HUDEP-2 (cell line): ENCODE measurements around the gene TAMALIN.

Experiments used
- DNase-seq, 76 experiments: peaks; one replicate each; lab custom pipeline; 2025; ENCODE audit not compliant: unreplicated experiment in 76 of 76; lab: John Stamatoyannopoulos, UW

The TAMALIN gene

DNA sequence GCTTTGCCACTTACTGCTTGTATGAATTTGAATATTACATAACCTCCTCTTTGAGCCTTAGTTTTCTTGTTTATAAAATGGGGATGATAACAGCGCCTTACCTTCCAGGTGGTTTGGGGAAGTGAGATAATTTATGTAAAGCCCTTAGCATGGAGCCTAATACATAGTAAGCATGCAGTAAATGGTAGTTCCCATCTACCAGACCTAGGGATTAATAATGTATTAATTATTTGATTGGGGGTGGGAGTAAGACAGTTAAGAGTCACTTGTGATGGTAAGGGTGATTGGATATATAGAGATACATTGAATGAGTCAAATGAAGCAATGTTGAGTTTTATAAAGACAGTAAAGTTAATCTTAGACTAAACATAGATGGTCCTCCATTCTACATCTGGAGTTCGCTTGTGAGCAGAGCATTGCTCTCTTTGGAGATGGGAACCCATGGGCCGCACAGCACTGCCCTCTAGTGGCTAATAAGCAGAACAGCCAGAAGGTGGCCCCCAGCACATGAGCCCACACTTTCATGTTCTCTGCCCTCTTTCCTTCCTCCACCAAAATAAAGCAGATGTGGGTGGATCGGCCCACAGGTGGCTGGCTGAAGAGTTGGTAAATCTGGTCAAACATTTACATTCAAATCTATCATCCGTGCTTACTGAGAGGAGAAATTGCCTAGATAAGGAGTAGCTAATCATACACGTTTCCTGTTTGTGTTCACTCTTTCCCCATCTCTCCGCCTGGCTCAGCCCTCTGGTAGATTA lies 26.5 kb upstream of the TAMALIN start:
- DNase-seq: peak in 59 of 76 experiments; percentile 3 to 74 (median 35)

GRCh38 chr12:51980809-51981127 lies 26.0 kb upstream of the TAMALIN start:
- DNase-seq: no peak

DNA sequence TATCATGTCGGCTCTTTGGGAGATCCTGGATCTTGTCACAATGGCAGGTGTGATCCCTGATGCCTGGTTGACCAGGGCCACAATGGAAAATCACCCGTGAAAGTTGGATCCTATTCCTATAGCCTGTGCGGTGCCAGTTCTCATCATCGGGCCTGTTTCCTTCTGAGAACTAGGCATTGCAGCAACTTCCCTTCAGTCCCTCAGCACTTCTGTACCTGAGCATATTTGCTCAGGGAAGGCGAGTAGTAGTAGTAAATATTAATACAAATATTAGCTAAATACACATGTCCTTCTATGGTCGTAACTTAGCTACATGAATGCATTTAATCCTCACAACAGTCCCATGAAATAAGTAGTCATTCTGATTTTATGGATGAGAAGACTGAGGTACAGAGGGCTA lies 22.1 kb upstream of the TAMALIN start:
- DNase-seq: no peak

- no peak for DNase-seq
These were observed 21.5 kb upstream of the TAMALIN start for GRCh38 chr12:51985154-51985835.

GRCh38 chr12:51986834-51987233 lies 19.9 kb upstream of the TAMALIN start:
- no peak for DNase-seq

- DNase-seq: no peak
These were observed 14.5 kb upstream of the TAMALIN start for GRCh38 chr12:51992246-51992645.

GRCh38 chr12:51994539-51994820 lies 12.3 kb upstream of the TAMALIN start:
- DNase-seq: no peak

- DNase-seq: no peak
These were observed 11.8 kb upstream of the TAMALIN start for GRCh38 chr12:51994959-51995358.

DNA sequence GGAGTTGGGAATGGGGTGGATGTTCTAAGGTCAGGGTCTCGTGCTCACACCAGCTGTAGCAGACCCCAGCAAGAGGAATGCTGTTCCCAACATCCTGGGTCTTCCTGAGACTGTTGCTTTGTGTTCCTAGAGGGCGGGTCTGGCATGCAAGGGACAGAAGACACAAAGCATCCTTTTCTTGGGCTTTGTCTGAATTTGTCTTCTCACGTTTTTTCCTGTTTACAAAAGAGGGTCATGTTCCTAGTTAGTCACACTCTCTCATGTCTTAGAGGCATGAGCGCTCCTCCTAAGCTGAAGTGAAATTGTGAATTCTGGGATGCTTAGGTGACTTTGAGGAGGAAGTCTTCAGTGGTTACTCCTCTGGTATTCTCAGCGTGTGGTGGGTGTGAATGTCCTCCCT lies 9.6 kb upstream of the TAMALIN start:
- no peak for DNase-seq

DNA sequence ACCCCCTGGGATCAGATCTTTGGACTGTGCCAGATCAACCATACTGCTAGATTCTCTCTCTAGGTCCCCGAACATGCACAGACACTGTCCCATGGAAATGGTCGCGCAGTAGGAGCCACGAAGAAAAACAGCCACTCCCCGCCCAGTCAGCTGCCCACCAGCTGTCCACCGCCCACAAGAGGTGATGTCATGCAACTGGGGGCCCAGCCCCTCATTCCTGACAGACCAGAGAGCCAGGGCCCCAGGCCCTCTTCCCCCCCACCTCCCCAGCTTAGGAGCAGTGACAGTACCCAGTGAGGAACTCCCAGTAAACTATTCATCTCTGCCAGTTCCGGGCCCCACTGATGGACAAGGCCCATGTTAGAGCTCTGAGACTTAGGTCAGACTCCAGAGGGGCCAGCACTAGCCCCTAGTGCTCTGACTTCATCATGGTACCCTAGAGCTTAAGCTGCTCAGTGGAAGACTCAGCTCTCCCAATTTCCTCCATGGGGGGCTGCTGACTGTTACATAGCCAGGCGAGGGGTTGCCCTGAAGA lies 3.7 kb upstream of the TAMALIN start:
- DNase-seq: no peak

- no peak for DNase-seq
These were observed 3.2 kb upstream of the TAMALIN start for GRCh38 chr12:52003591-52003990.

- DNase-seq: peak in 8 of 76 experiments; percentile 6 to 18 (median 10)
These were observed 2.6 kb upstream of the TAMALIN start for GRCh38 chr12:52004042-52004648.

GRCh38 chr12:52005218-52005902 lies 1.4 kb upstream of the TAMALIN start:
- no peak for DNase-seq

GRCh38 chr12:52005903-52006703 lies 643 bp upstream of the TAMALIN start:
- peak in 1 of 76 experiments; percentile 6 for DNase-seq

DNA sequence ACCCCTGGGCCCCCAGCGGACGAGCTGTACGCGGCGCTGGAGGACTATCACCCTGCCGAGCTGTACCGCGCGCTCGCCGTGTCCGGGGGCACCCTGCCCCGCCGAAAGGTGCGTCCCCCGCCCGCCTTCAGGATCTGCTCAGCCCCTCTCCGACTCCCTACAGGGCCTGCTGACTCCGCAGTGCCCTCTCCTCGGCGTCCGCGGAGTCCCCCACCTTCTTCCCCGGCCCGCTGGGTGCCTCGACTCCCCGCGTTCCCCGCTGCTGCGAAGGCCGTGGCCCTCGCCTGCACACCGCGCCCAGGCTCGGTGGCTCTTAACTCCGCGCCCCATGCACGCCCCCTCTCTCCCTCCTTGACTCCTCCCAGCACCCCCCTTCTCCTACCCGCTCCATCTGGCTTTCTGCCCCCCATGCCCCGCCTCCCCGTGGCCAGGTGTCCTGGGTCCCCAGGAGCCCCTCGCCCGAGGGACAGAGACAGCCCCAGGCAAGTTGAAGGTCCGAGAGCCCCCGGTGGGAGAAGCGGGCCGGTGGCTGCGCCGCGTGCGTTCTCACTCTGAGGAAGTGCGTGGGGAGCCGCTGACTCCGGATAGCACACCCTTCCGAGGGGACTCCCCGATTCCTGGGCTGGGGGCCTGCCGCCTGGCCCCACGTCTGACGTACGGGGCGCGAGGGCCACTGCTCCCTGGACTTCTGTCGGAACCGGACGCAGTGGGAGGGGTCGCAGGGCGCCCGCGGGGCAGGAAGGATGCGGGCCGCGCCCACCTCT lies 594 bp downstream of the TAMALIN start:
- DNase-seq: no peak

GRCh38 chr12:52007982-52008510 lies 1.3 kb downstream of the TAMALIN start:
- DNase-seq: no peak

DNA sequence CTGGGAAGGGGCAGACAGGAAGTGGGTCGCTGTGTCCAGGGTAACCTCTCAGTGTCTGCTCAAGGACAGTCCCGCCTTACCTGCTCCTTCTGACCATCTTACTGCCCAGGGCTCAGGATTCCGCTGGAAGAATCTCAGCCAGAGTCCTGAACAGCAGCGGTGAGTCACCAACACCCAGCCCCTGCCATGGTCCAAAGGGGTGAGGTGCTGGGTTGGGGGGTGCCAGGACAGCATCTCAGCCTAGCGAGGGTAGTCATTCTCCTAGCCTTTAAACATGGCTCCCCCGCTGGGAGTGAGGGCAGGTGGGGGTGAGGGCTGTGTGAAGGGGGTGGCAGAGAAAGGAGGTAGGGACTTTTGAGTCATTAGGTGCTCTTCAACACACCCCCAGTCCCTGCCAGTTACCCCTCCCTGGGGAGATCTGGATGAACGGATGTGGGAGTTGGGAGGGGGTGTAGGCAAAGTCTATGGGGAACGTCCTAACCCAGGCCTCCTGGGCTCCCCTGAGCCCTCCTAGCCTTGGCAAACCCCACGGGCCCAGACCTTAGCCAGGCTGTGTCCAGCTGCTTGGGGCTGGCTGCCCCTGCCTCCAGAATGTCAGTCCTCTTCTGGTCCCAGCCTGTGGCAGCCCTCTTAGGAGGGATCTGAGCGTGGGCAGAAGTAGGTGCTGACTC lies 2.5 kb downstream of the TAMALIN start:
- no peak for DNase-seq

GRCh38 chr12:52010152-52010622 lies 3.4 kb downstream of the TAMALIN start:
- DNase-seq: peak in 14 of 76 experiments; percentile 4 to 51 (median 33)
